Progenitor cell of endocrine pancreas (in vitro differentiated cells): ENCODE results near the gene PRKCE. TPM values are rescaled to one million over a fixed set of nuclear protein-coding genes. Genes with fewer than 3 reads are reported as not detected.

ENCODE experiments used
- DNase-seq: peaks from one replicate; pipeline ENCODE4 v3.0.0; 2021; ENCODE audit warnings: low spot score; ENCODE audit not compliant: unreplicated experiment
- H3K27ac Mint-ChIP-seq: 2 replicates; pipeline ENCODE4 v1.8.0; 2021; ENCODE audit warnings: mild to moderate bottlenecking, moderate library complexity, mixed read lengths
- H3K27me3 Mint-ChIP-seq: 2 replicates; pipeline ENCODE4 v1.8.0; 2021; ENCODE audit warnings: mixed read lengths
- H3K36me3 Mint-ChIP-seq: 2 replicates; pipeline ENCODE4 v1.8.0; 2022; ENCODE audit warnings: mixed read lengths; ENCODE audit not compliant: insufficient read depth
- H3K4me1 Mint-ChIP-seq: 2 replicates; pipeline ENCODE4 v1.8.0; 2021; ENCODE audit warnings: low read depth, mixed read lengths
- H3K4me3 Mint-ChIP-seq: 2 replicates; pipeline ENCODE4 v1.8.0; 2021; ENCODE audit warnings: low read depth, mild to moderate bottlenecking, moderate library complexity, mixed read lengths
- H3K9me3 Mint-ChIP-seq: 2 replicates; pipeline ENCODE4 v1.8.0; 2021; ENCODE audit warnings: low read depth, mixed read lengths
- total RNA-seq: library from RNA; stranded (reverse); gene quantifications from 2 replicates; pipeline ENCODE4 v1.2.1, GENCODE V29; 2021
- TF ChIP-seq, protein P1 (sequence below): fragments of 200-600 bp; sonication (generic); IDR thresholded peaks from one replicate; pipeline ENCODE4 v1.5.0; 2021; ENCODE audit warnings: antibody characterized with exemption, mild to moderate bottlenecking; ENCODE audit not compliant: unreplicated experiment

The PRKCE gene
- total RNA-seq, 1 donor from 2014 or later, result 4.2 TPM

DNA sequence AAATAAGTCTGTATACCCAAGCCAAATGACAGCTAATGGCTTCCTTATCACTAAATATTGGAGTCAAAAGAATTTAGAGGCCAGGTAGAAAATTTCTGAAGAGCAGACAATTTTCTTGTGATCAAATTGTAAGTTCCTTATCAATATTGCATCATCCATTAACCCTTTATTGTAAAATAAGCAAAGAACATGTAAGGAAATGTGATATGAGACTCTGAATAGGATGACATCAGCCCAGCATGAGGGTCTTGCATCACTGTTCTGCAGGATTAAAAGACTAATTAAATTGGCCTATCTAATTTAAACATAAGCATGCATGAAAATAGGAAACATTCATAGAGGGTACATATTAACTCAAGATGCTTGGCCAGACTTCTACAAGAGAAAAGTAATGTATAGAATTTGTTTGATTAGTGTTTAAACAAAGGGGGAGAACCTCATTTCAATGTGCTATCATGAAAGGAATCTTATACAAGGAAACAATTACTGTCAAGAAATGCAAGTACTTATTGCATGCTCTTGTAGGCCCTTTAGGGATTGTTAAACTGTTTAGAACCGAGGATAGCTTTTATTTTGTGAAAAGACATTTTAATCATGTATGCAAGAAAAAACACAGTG lies 302.9 kb downstream of the PRKCE start:
- no peak overlapping the region for H3K4me3 Mint-ChIP-seq
- no peaks in the 10 kb centered on the region for H3K36me3 Mint-ChIP-seq
- no peak for DNase-seq
- H3K27me3 Mint-ChIP-seq, result peaks cover 6% of the 10 kb centered on the region
- H3K4me1 Mint-ChIP-seq, result peaks cover 5% of the 10 kb centered on the region
- TF ChIP-seq, protein P1, sequence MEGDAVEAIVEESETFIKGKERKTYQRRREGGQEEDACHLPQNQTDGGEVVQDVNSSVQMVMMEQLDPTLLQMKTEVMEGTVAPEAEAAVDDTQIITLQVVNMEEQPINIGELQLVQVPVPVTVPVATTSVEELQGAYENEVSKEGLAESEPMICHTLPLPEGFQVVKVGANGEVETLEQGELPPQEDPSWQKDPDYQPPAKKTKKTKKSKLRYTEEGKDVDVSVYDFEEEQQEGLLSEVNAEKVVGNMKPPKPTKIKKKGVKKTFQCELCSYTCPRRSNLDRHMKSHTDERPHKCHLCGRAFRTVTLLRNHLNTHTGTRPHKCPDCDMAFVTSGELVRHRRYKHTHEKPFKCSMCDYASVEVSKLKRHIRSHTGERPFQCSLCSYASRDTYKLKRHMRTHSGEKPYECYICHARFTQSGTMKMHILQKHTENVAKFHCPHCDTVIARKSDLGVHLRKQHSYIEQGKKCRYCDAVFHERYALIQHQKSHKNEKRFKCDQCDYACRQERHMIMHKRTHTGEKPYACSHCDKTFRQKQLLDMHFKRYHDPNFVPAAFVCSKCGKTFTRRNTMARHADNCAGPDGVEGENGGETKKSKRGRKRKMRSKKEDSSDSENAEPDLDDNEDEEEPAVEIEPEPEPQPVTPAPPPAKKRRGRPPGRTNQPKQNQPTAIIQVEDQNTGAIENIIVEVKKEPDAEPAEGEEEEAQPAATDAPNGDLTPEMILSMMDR, result no peak
- no peak overlapping the region for H3K27ac Mint-ChIP-seq
- H3K9me3 Mint-ChIP-seq, result no peaks in the 10 kb centered on the region

DNA sequence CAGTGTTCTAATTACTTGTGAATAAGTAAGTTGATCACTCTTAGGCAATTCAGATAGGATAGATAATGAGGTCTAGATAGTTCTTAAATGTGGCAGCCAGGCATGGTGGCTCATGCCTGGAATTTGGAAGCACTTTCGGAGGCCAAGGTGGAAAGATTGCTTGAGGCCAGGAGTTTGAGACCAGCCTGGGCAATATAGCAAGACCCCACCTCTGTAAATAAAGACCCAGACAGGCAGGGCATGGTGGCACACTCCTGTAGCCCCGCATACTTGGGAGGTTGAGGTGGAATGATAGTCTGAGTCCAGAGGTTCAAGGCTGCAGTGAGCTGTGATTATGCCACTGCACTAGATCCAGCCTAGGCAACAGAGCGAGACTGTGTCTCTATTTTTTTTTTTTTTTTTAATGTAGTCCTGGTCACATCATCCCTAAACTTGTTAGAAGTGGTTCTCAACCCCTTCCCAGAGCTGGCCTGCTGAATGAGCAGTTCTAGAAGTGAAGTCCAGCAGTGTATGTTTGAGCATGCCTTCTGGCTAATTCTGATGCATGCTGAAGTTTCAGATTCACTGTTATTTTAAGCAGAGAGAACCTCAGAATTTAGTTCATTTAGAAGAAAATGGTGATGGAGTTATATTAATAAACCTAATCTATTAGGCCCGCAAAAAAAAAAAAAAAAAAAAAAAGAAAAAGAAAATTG lies 306.2 kb downstream of the PRKCE start:
- no peak for DNase-seq
- H3K4me3 Mint-ChIP-seq, result no peak overlapping the region
- no peaks in the 10 kb centered on the region for H3K9me3 Mint-ChIP-seq
- H3K27ac Mint-ChIP-seq, result no peak overlapping the region
- TF ChIP-seq, protein P1, result no peak
- H3K4me1 Mint-ChIP-seq, result peaks cover 14% of the 10 kb centered on the region
- H3K27me3 Mint-ChIP-seq, result peaks cover 2% of the 10 kb centered on the region
- no peaks in the 10 kb centered on the region for H3K36me3 Mint-ChIP-seq

DNA sequence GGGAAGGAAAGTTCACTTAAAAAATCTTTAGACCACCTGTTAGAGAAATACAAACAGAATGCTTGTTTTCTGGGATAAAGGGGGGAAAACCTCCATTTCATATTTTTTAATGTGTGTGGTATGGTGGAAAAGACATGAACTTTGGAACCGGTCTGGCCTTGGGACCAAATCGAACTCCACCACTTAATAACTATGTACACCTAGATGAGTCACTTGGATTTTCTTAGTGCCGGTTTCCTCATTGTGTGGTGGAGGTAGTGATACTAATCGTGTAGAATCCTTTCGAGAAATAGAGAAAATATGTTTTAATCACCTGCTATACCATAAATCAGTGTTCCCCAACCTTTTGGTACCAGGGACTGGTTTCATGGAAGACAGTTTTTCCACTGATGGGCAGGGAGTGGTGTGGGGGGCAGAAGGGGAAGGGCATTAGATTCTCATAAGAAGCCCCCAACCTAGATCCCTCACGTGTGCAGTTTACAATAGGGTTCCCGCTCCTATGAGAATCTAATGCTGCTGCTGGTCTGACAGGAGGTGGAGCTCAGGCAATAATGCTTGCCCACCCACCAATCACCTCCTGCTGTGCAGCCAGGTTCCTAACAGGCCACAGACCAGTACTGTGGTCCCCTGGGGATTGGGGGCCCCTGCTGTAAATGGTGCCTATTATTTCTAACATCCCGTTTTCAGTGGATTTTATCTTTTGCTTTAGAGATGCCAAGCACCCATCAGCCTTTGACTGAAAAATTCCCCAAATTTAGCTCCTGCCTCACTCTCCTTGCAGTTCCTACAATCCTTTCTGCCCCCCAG lies 308.8 kb downstream of the PRKCE start:
- no peak for DNase-seq
- TF ChIP-seq, protein P1, result no peak
- H3K36me3 Mint-ChIP-seq, result no peaks in the 10 kb centered on the region
- H3K4me3 Mint-ChIP-seq, result no peak overlapping the region
- H3K4me1 Mint-ChIP-seq, result peaks cover 14% of the 10 kb centered on the region
- no peak overlapping the region for H3K27ac Mint-ChIP-seq
- no peaks in the 10 kb centered on the region for H3K9me3 Mint-ChIP-seq
- H3K27me3 Mint-ChIP-seq, result peaks cover 3% of the 10 kb centered on the region

DNA sequence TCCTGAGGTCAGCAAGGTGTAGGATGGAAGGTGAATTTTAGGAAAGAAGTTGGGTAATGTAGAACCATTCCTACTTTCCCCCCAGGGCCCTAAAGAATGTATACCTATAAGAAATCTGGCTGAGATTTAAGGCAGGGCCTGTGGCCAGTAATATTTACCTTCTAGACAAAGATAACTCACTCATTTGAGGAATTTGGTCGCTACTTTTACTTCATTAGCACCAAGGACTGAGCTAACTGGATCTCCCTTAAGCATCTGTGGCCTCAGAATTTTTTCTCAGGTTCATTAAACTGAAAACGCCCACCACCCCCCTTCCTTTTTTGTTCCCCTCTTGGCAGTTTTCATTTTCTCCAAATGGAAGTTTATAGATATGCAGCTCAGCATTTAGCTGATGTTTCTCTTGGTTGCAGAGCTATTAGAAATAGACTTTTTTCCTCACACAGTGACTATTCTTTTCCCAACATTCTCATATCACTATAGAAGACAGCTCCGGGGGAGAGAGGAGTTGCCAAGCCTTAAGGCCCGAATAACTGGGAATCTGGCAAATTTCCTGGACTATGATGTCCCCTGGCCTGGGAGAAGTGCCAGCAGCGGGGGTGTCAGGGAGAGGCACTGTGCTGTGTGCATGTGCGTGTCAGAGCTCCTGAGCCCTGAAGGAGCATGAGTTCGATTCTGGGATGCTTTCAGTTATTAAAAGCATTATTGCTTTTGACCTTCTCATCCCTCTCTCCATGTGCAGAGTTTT lies 310.9 kb downstream of the PRKCE start:
- TF ChIP-seq, protein P1, result no peak
- H3K27ac Mint-ChIP-seq, result no peak overlapping the region
- H3K4me3 Mint-ChIP-seq, result no peak overlapping the region
- H3K4me1 Mint-ChIP-seq, result peaks cover 14% of the 10 kb centered on the region
- peaks cover 3% of the 10 kb centered on the region for H3K27me3 Mint-ChIP-seq
- H3K9me3 Mint-ChIP-seq, result no peaks in the 10 kb centered on the region
- no peak for DNase-seq
- H3K36me3 Mint-ChIP-seq, result no peaks in the 10 kb centered on the region

DNA sequence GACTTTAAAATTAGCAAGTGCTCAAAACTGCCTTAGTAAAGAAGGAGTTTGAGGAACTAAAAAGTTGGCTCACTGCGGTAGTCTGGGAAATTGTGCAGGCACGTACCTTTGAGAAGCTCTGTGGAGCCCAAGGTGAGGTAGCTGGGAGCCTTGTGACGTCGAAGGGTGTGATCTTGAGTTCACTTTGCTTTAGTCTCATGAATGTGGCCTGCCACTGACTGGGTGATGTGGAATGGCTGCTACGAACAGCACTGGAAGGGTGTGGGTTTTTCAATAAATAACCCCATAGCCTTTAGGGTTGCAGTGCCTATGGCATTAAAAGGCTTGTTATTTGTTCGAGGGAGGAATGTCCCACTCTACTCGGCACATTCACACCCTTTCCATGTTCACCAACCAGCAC lies 312.3 kb downstream of the PRKCE start:
- no peak for DNase-seq
- Mint-ChIP-seq H3K9me3 (no peaks in the 10 kb centered on the region), H3K36me3 (no peaks in the 10 kb centered on the region), H3K4me1 (peaks cover 13% of the 10 kb centered on the region), H3K27me3 (peaks cover 3% of the 10 kb centered on the region), H3K4me3 (no peak overlapping the region), H3K27ac (no peak overlapping the region)
- TF ChIP-seq, protein P1, result no peak
